ENCODE data around the gene TSNAXIP1.
A peak's percentile ranks its signal among the peaks of the same experiment; 100 is the strongest.

Gene TSNAXIP1

DNA sequence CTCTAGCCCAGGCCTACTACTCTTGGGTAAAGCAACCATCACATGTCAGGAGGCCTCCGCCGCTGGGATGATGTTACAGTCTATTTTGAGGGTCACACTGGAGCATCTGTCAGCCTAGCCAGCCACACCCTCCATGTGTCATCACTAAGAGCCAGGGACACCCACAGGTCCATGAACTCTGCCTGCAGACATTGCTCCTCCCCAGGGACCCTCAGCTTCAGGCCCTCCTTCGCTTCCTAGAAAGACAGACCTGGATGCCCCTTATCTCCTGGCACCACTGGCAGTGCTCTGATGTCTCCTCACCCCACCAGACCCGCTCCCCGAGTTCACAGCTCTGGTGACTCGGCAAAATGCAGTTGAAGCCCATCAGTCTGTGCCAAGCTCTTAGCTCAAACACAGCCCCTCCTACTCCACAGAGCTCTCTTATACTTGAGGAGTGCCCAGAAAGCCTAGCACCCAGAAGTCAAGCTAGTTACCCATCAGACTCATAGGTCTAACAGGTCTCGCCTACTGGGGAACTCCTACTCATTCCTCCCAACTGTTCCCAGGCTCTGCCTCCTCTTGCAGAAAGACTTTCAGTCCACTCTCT lies 6.3 kb upstream of the TSNAXIP1 start:
- in situ Hi-C loops (cut with HindIII; ENCODE audit: low pct_unique_long_range_greater_than_20kb, low sequenced_read_pairs) = no loop called here

DNA sequence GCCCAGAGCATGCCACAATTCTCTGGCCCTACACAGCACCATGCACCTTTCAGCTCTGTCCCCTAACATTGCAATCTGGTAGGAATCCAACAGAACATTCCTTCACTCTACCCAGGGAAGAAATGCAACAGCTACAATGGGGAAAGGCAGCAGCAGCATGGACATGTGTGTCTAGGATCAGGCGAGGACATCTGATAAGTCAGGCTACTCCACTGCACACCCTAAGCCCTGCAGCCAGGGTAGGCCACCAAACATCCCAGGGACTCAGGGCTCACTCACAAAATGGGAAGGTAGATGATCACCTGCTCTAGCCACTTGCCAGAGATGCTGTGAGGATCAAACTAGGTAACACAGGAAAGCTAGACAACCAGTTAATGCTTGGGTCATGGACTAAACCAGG lies 5.4 kb upstream of the TSNAXIP1 start:
- in situ Hi-C loops (cut with HindIII; ENCODE audit: low pct_unique_long_range_greater_than_20kb, low sequenced_read_pairs) = no loop called here
- TF ChIP-seq JUND (IDR thresholded peaks at IDR 0.05; ENCODE audit: low read depth) = no peak
- no peak for DNase-seq (ENCODE audit: low read depth in 1 of 2, low spot score in 1 of 2)

More for the DNA sequence above, 6.3 kb upstream of the TSNAXIP1 start:
- no peak for DNase-seq (ENCODE audit: low read depth in 1 of 2, low spot score in 1 of 2)
- TF ChIP-seq JUND (IDR thresholded peaks at IDR 0.05; ENCODE audit: low read depth) = no peak

DNA sequence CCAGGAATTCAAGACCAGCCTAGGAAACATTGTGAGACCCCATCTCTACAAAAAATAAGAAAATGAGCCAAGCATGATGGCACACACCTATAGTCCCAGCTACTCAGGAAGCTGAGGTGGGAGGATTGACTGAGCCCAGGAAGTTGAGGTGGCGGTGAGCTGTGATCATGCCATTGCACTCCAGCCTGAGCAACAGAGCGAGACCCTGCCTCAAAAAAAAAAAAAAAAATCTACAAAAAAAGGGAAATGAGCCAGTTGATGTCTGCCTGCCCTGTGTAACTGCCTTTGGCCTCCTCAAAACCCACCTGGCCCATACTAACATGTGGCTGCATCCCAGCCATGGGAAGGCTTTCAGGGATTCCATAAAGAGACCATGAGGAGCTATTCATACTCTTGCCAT lies 4.8 kb upstream of the TSNAXIP1 start:
- no peak for TF ChIP-seq JUND (IDR thresholded peaks at IDR 0.05; ENCODE audit: low read depth)
- DNase-seq (ENCODE audit: low read depth in 1 of 2, low spot score in 1 of 2) = no peak
- in situ Hi-C loops (cut with HindIII; ENCODE audit: low pct_unique_long_range_greater_than_20kb, low sequenced_read_pairs) = no loop called here

DNA sequence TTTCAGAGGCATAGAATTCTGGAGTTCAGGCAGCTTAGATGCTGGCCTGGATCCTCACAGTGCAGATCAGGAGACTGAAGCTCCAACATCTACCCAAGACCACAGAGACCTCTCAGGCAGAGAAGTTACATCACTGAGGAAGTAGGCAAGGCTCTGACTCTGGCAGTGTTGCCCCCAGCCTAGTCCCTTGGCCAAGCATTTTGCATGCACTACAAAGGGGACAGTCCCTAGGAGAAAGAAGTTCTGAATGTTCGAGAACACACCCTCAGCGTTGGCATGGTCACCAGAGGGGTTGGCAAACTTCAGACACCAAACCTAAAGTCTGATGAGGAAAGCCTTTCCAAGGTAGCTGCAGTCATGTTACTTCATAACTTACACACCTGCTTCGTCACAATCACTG lies 2.8 kb upstream of the TSNAXIP1 start:
- in situ Hi-C loops (cut with HindIII; ENCODE audit: low pct_unique_long_range_greater_than_20kb, low sequenced_read_pairs) = no loop called here
- no peak for TF ChIP-seq JUND (IDR thresholded peaks at IDR 0.05; ENCODE audit: low read depth)
- no peak for DNase-seq (ENCODE audit: low read depth in 1 of 2, low spot score in 1 of 2)

DNA sequence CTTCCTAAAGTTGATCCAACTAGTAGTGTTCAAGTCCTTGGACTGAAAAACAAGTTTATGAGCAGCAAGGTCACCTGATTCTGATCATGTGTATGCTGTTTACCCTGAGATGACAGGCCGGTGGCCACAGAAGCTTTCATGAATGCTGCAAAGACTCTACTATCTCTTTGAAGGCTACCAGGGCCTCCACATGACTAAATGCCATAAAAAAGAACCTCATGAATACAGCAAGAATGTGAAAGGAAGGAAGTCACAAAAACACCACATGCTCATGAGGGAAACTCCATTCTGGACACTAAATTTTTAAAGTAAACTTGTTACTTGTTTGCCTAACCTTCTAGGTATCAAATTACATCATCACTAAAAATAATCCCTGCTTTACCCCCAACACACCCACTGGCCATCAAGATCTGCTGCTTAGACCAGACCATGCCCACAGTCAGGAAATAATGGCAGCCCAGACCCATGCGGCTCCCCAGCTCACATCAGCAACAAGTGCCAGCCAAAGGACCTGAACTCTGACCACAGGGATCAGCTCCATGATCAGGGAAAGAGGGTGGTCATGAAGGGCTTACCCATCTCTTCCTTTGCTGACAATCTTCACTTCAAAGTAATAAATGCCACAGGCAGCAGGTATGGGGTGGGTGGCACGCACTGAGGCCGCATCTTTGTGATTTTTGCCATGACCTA lies 1.7 kb upstream of the TSNAXIP1 start:
- TF ChIP-seq JUND (IDR thresholded peaks at IDR 0.05; ENCODE audit: low read depth) = no peak
- DNase-seq (ENCODE audit: low read depth in 1 of 2, low spot score in 1 of 2) = no peak
- in situ Hi-C loops (cut with HindIII; ENCODE audit: low pct_unique_long_range_greater_than_20kb, low sequenced_read_pairs) = no loop called here

DNA sequence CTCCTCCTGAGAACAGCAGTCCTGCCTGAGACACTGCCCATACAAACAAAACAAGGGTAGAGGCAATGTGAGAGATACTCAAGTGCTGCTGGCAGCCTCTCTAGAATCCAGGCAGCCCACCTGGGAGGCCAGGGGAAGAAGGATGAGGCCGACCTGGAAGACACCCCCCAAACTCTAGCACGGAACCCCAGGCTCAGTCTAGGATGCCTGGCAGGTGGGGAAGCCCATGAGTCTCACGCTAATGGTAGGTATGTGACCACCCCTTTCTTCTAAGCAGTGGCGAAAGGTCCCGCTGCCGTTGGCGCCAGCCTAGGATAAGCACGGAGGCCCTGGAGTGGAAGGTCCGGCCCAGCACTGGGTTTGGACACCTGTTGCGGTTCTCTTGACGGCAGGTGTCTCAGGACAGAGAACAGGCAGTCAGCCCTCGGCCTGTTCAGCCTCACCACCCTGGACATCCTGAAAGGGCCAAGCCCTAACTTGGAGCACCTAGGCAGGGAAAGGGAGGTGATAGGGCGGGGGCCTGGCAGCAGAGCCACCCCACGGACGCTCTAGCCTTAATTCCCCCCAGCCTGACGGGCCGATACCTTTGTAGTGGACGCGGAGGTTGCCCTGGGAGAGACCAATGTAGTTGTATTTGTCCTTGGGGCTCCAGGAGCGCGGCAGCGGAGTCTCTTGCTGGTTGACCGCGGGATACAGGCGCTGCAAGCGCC lies 816 bp upstream of the TSNAXIP1 start:
- in situ Hi-C loops (cut with HindIII; ENCODE audit: low pct_unique_long_range_greater_than_20kb, low sequenced_read_pairs) = no loop called here
- TF ChIP-seq JUND (IDR thresholded peaks at IDR 0.05; ENCODE audit: low read depth) = no peak
- DNase-seq (ENCODE audit: low read depth in 1 of 2, low spot score in 1 of 2) = peak in 1 of 2 experiments; percentile 28

DNA sequence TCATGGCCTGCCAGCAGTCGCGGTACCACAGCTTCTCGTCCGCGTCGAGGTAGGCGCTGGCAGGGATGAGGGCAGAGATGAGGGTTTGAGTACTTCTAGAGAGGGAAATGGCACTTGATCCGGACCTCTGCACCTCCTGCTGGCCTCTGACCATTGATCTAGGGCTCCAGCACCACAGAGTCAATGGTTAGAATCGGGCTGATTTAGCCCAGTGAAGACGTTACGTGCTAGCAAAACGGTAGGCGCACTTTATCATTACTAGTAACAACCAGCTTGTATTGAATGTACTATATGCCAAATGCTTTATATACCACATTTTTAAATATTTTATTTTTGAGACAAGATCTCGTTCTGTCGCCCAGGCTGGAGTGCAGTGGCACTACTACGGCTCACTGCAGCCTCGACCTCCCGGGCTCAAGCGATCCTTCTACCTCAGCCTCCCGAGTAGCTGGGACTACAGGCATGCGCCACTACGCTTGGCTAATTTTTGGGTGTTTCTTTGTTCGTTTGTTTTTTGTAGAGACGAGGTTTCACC lies 526 bp downstream of the TSNAXIP1 start:
- in situ Hi-C loops (cut with HindIII; ENCODE audit: low pct_unique_long_range_greater_than_20kb, low sequenced_read_pairs) = no loop called here
- no peak for DNase-seq (ENCODE audit: low read depth in 1 of 2, low spot score in 1 of 2)
- TF ChIP-seq JUND (IDR thresholded peaks at IDR 0.05; ENCODE audit: low read depth) = no peak

DNA sequence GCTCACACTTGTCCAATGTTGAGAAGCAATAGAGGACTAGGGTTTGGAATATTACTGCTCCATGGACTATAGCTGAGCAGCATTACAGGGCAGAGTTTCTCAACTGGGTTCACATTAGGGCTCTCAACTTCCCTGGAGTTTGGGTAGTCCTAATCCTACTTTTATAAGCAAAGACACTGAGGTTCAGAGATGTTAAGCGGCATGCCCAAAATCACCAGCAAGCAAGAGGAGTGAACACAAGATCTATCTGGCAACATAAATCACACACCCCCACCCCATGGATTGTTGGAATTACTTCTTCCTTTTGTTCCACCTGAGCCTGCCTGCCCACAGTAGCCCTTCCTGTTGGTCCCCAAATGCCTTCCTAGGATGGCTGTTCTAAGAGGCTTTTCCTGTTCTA lies 5.2 kb downstream of the TSNAXIP1 start:
- DNase-seq (ENCODE audit: low read depth in 1 of 2, low spot score in 1 of 2) = no peak
- no peak for TF ChIP-seq JUND (IDR thresholded peaks at IDR 0.05; ENCODE audit: low read depth)
- in situ Hi-C loops (cut with HindIII; ENCODE audit: low pct_unique_long_range_greater_than_20kb, low sequenced_read_pairs) = no loop called here

DNA sequence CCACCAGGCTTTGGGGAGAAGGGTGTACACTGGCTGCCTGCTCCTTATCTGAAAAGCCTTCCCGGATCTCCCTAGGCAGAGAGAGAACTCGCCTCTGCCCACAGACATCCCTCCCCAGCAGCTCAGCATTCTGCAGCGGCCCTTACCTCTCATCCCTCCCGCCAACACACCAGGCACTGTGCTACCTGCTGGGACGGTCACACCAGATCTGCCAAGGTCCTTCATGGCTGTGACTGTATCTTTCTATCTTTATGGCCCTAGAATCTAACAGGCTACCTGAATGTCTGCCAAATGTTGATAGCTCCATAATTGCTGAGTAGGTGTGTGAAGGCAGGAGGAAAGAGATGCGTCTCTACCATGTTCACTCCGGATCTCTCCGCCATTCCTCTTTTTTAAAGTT lies 7.9 kb downstream of the TSNAXIP1 start:
- in situ Hi-C loops (cut with HindIII; ENCODE audit: low pct_unique_long_range_greater_than_20kb, low sequenced_read_pairs) = no loop called here

DNA sequence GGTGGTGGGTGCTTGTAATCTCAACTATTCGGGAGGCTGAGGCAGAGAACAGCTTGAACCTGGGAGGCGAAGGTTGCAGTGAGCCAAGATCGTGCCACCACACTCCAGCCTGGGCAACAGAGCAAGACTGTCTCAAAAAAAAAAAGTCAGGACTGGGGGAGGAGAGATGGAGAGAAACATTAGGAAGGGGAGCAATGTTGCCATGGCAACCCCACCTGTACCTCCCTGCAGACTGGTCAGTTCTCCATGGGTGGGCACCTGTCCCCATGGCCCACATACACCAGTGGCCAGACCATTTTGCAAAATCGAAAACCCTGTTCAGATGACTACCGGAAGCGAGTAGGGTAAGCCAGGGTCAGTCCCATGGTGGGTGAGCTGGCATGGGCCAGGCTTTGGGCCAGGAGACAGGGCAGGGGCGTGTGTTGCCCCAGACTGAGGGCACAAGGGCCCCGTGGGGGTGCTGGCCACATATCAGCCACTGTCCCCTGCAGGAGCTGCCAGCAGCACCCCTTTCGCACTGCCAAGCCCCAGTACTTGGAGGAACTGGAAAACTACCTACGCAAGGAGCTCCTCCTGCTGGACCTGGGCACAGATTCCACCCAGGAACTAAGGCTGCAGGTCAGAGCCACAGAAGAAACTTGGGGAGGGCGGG lies 14.0 kb downstream of the TSNAXIP1 start:
- TF ChIP-seq JUND (IDR thresholded peaks at IDR 0.05; ENCODE audit: low read depth) = no peak

More for the DNA sequence above, 7.9 kb downstream of the TSNAXIP1 start:
- no peak for DNase-seq (ENCODE audit: low read depth in 1 of 2, low spot score in 1 of 2)
- no peak for TF ChIP-seq JUND (IDR thresholded peaks at IDR 0.05; ENCODE audit: low read depth)

DNA sequence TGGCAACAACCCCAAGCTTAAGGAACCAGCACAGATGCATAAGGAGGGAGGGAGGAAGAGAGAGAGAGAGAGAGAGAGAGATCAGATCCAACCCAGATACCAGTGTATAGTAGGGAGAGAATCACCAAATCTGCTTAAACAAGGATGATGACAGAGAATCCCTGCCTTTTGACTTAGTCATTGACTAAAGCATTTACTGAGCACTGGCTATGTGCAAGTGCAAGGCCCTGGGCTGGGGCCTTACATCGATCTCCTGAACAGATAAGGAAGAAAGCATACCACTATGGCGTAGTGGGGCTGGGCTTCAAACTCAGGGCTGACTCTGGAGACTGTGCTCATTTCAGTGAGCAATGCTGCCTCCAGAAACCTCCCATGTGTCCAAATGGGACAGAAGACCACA lies 15.8 kb downstream of the TSNAXIP1 start:
- DNase-seq (ENCODE audit: low read depth in 1 of 2, low spot score in 1 of 2) = no peak
- no peak for TF ChIP-seq JUND (IDR thresholded peaks at IDR 0.05; ENCODE audit: low read depth)
- in situ Hi-C loops (cut with HindIII; ENCODE audit: low pct_unique_long_range_greater_than_20kb, low sequenced_read_pairs) = no loop called here

More for the DNA sequence above, 14.0 kb downstream of the TSNAXIP1 start:
- DNase-seq (ENCODE audit: low read depth in 1 of 2, low spot score in 1 of 2) = no peak
- in situ Hi-C loops (cut with HindIII; ENCODE audit: low pct_unique_long_range_greater_than_20kb, low sequenced_read_pairs) = no loop called here

DNA sequence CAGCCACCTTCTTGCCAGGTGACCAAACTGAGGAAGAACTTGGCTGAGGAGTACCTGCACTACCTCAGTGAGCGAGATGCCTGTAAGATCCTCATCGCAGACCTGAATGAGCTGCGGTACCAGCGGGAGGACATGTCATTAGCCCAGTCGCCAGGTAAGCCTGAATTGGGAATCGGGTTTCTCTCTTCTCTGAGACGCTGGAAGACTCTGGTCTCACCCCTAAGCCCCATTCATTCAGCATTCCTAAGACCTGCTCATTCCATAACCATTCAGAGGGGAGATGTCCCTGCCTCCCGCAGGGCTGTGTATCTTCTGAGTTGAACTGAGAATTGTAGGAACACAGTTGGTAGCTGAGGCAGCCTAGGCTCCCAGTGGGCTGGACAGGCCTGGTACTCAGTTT lies 18.4 kb downstream of the TSNAXIP1 start:
- in situ Hi-C loops (cut with HindIII; ENCODE audit: low pct_unique_long_range_greater_than_20kb, low sequenced_read_pairs) = no loop called here
- TF ChIP-seq JUND (IDR thresholded peaks at IDR 0.05; ENCODE audit: low read depth) = no peak
- no peak for DNase-seq (ENCODE audit: low read depth in 1 of 2, low spot score in 1 of 2)

Data from T47D (cell line).